ENCODE results near the gene ANKS6. TPM values are rescaled to one million over a fixed set of nuclear protein-coding genes. Genes with fewer than 3 reads are reported as not detected.

ANKS6 gene
- total RNA-seq = 10 to 100 TPM; 15.8 to 31.4 (median 23.6) TPM

- H3K27ac ChIP-seq (replicated peaks in 1 of 4) = peak within 1 kb of the TSS; percentile 84 to 89 (median 88)
- no peak for DNase-seq (ENCODE audit: extremely low spot score)
- WGBS = 38% methylated on average over 6 of the region's 86 CpGs
- intact Hi-C loops (cut with DNase I) = loop anchor here (10.0 kb wide), 1 partner anchor 872 kb away; the partner anchor contains the start of gene TRMO
- H3K4me1 ChIP-seq = peaks cover 7 to 59% (median 45%) of the 10 kb centered on the region in 4 donors
- H3K27me3 ChIP-seq = no peaks in the 10 kb centered on the region
- H3K9me3 ChIP-seq = no peaks in the 10 kb centered on the region
- TF ChIP-seq CTCF (IDR thresholded peaks at IDR 0.05) (peak; percentile 37 to 65 (median 62)), POLR2AphosphoS5 (IDR thresholded peaks at IDR 0.05) (peak; percentile 62 to 76), EP300 (IDR thresholded peaks at IDR 0.05) (no peak), POLR2A (IDR thresholded peaks at IDR 0.05; ENCODE audit: low read depth) (no peak)
- no peaks in the 10 kb centered on the region for H3K36me3 ChIP-seq
- peak within 1 kb of the TSS; percentile 66 to 96 (median 82) for H3K4me3 ChIP-seq
Measured at GRCh38 chr9:98796364-98797101, at the start of gene ANKS6. ANKS6 (minus strand) TSS chr9:98796555; CDS start chr9:98796491, 64 bp downstream.

- no peak overlapping the region for H3K27ac ChIP-seq (replicated peaks in 1 of 4)
- peaks cover 5 to 30% (median 28%) of the 10 kb centered on the region in 4 donors for H3K4me1 ChIP-seq
- H3K27me3 ChIP-seq = no peaks in the 10 kb centered on the region
- H3K4me3 ChIP-seq = no peak overlapping the region
- WGBS = 92% methylated on average over 5 of the region's 5 CpGs
- intact Hi-C loops (cut with DNase I) = no loop called here
- H3K36me3 ChIP-seq = peaks cover 0 to 9% (median 4%) of the 10 kb centered on the region in 4 donors
- no peak for DNase-seq (ENCODE audit: extremely low spot score)
- H3K9me3 ChIP-seq = no peaks in the 10 kb centered on the region
- TF ChIP-seq EP300 (IDR thresholded peaks at IDR 0.05) = no peak
- no peak for TF ChIP-seq POLR2AphosphoS5 (IDR thresholded peaks at IDR 0.05)
- TF ChIP-seq CTCF (IDR thresholded peaks at IDR 0.05) = no peak
- TF ChIP-seq POLR2A (IDR thresholded peaks at IDR 0.05; ENCODE audit: low read depth) = no peak
Measured at GRCh38 chr9:98846081-98846480, 49.7 kb upstream of the ANKS6 start.

- no peak overlapping the region for H3K27ac ChIP-seq (replicated peaks in 1 of 4)
- H3K9me3 ChIP-seq = no peaks in the 10 kb centered on the region
- 86% methylated on average over 7 of the region's 7 CpGs for WGBS
- TF ChIP-seq EP300 (IDR thresholded peaks at IDR 0.05) = no peak
- H3K36me3 ChIP-seq = peaks cover 0 to 40% (median 15%) of the 10 kb centered on the region in 4 donors
- H3K4me3 ChIP-seq = no peak overlapping the region
- peaks cover 0 to 4% (median 0%) of the 10 kb centered on the region in 4 donors for H3K4me1 ChIP-seq
- no peak for DNase-seq (ENCODE audit: extremely low spot score)
- intact Hi-C loops (cut with DNase I) = no loop called here
- H3K27me3 ChIP-seq = no peaks in the 10 kb centered on the region
Measured at GRCh38 chr9:98842510-98842909, 46.2 kb upstream of the ANKS6 start.

- H3K9me3 ChIP-seq = no peaks in the 10 kb centered on the region
- TF ChIP-seq POLR2AphosphoS5 (IDR thresholded peaks at IDR 0.05) (no peak), EP300 (IDR thresholded peaks at IDR 0.05) (no peak), CTCF (IDR thresholded peaks at IDR 0.05) (no peak), POLR2A (IDR thresholded peaks at IDR 0.05; ENCODE audit: low read depth) (no peak)
- H3K27ac ChIP-seq (replicated peaks in 1 of 4) = no peak overlapping the region
- no peak overlapping the region for H3K4me3 ChIP-seq
- WGBS = 97% methylated on average over 3 of the region's 4 CpGs
- H3K27me3 ChIP-seq = no peaks in the 10 kb centered on the region
- intact Hi-C loops (cut with DNase I) = no loop called here
- peak; percentile 88 for DNase-seq (ENCODE audit: extremely low spot score)
- H3K36me3 ChIP-seq = peaks cover 0 to 46% (median 16%) of the 10 kb centered on the region in 4 donors
- no peaks in the 10 kb centered on the region for H3K4me1 ChIP-seq
Measured at GRCh38 chr9:98839724-98840123, 43.4 kb upstream of the ANKS6 start.

- DNase-seq (ENCODE audit: extremely low spot score) = no peak
- intact Hi-C loops (cut with DNase I) = no loop called here
- TF ChIP-seq POLR2A (IDR thresholded peaks at IDR 0.05; ENCODE audit: low read depth) (no peak), EP300 (IDR thresholded peaks at IDR 0.05) (no peak), POLR2AphosphoS5 (IDR thresholded peaks at IDR 0.05) (no peak), CTCF (IDR thresholded peaks at IDR 0.05) (no peak)
- Histone ChIP-seq H3K27me3 (no peaks in the 10 kb centered on the region), H3K9me3 (no peaks in the 10 kb centered on the region), H3K4me1 (no peaks in the 10 kb centered on the region), H3K27ac (replicated peaks in 1 of 4) (no peak overlapping the region), H3K36me3 (peaks cover 0 to 46% (median 16%) of the 10 kb centered on the region in 4 donors), H3K4me3 (no peak overlapping the region)
- 93% methylated on average over 6 of the region's 6 CpGs for WGBS
Measured at GRCh38 chr9:98838868-98839565, 42.7 kb upstream of the ANKS6 start.

Measured in esophagus muscularis mucosa (tissue), 4 donors.